D721Med (cell line): ENCODE data around the gene IGSF9B.

Experiments
- DNase-seq: peaks from one replicate; pipeline ENCODE4 v3.0.0; 2011; ENCODE audit warnings: low spot score; ENCODE audit not compliant: insufficient read length
- FAIRE-seq: peaks from 2 replicates; lab custom pipeline; 2011; peaks lifted over from hg19 to GRCh38; lab: Jason Lieb, UNC
- CTCF ChIP-seq: IDR thresholded peaks from 2 replicates; pipeline ENCODE4 v1.5.1; 2012; ENCODE audit warnings: mild to moderate bottlenecking, control low read depth; ENCODE audit not compliant: insufficient read depth; ENCODE audit errors: missing control alignments

Gene IGSF9B

GRCh38 chr11:133992121-133992520 lies 35.4 kb upstream of the IGSF9B start:
- DNase-seq, result no peak
- no peak for TF ChIP-seq CTCF
- FAIRE-seq, result no peak

- FAIRE-seq (no peak), DNase-seq (no peak)
- no peak for TF ChIP-seq CTCF
Observed at GRCh38 chr11:133991101-133991500, 34.3 kb upstream of the IGSF9B start.

DNA sequence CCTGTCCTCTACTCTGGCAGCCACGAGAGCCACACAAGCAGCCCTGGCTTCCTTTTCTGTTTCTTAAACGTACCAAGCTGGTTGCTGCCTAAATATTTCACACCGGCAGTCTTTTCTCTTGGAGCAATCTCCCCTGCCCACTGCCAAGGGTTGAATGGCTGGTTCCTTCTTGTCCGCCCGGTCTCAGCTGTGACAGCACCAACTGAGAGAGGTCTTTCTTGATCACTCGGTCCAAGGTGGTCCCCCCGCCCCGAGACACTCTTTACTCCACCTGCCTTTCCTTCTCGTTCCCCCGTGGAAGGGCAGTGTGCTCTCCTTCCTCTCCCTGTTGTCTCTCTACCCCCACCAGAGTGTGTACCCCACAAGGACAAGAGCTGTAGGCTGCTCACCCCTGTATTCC lies 33.7 kb upstream of the IGSF9B start:
- no peak for FAIRE-seq
- TF ChIP-seq CTCF, result no peak
- DNase-seq, result no peak

DNA sequence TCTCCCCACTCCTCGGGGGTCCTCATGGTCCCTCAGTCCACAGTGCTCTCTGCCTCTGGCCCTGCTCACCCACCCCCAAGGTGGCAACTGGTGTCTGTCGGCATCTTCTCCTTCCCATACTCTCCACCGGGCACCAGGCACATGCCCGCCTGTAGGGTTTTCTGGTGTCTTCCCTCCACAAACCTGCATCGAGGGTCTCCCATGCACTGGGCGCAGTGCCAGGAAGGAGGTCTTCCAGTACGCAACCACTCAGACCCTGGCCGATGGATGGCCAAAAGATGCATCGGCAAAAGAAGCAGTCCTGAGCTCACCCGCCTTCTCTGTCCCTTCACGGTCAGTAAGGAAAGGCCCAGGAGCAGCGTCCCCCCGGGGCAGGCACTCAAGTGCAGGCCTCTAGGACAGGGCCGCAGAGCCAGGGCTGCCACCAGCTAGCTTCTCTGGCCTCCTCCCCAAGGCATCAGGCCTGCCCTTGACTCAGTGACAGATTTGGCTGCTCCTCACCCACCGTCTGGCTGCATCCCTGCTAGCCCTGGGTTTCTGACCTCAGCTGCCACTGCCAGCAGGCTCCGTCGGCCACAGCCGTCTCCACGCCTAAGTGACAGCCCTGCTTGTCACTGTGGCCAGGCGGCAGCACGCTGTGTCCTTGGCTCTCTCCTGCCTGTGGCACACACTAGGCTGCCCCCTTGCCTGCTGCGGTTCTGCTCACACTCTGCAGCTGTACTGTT lies 32.1 kb upstream of the IGSF9B start:
- TF ChIP-seq CTCF, result no peak
- FAIRE-seq (no peak), DNase-seq (no peak)

- FAIRE-seq, result no peak
- DNase-seq, result no peak
- no peak for TF ChIP-seq CTCF
Observed at GRCh38 chr11:133987171-133987570, 30.4 kb upstream of the IGSF9B start.

- FAIRE-seq, result no peak
- no peak for DNase-seq
- TF ChIP-seq CTCF, result no peak
Observed at GRCh38 chr11:133985981-133986944, 29.5 kb upstream of the IGSF9B start.
